Subcutaneous abdominal adipose tissue (tissue), 5 donors: ENCODE measurements around the gene MYH6.

Experiments
- H3K27ac ChIP-seq: one replicate; pipeline ENCODE4 v1.7.0; 2013; ENCODE audit warnings: low read depth, mild to moderate bottlenecking, inconsistent platforms, low read length, moderate library complexity
- H3K27me3 ChIP-seq, 5 donors: one replicate each; pipeline ENCODE4 v1.7.0; 2013; ENCODE audit warnings: low read length in 5 of 5, inconsistent platforms in 1 of 5; ENCODE audit not compliant: control insufficient read depth in 5 of 5, insufficient read depth in 4 of 5
- H3K36me3 ChIP-seq, 5 donors: one replicate each; pipeline ENCODE4 v1.7.0; 2013; ENCODE audit warnings: low read length in 5 of 5; ENCODE audit not compliant: control insufficient read depth in 5 of 5, insufficient read depth in 5 of 5
- H3K4me1 ChIP-seq, 5 donors: one replicate each; pipeline ENCODE4 v1.7.0; 2013; ENCODE audit warnings: low read length in 5 of 5, mild to moderate bottlenecking in 3 of 5, moderate library complexity in 1 of 5; ENCODE audit not compliant: control insufficient read depth in 5 of 5, insufficient read depth in 5 of 5
- H3K4me3 ChIP-seq, 5 donors: one replicate each; pipeline ENCODE4 v1.7.0; 2013; ENCODE audit warnings: low read length in 5 of 5, low read depth in 1 of 5
- H3K9ac ChIP-seq, 5 donors: one replicate each; pipeline ENCODE4 v1.7.0; 2013; ENCODE audit warnings: low read length in 5 of 5, mild to moderate bottlenecking in 4 of 5, moderate library complexity in 3 of 5
- H3K9me3 ChIP-seq, 5 donors: one replicate each; pipeline ENCODE4 v1.7.0; 2013; ENCODE audit warnings: low read length in 5 of 5; ENCODE audit not compliant: control insufficient read depth in 5 of 5
- donor health status: healthy.
- donor health status: healthy.
- donor health status: healthy.
- donor health status: healthy.
- donor health status: healthy.

MYH6 gene

GRCh38 chr14:23414254-23414653 lies 6.2 kb upstream of the MYH6 start:
- H3K4me1 ChIP-seq: no peaks in the 10 kb centered on the region
- H3K9me3 ChIP-seq: no peaks in the 10 kb centered on the region
- H3K36me3 ChIP-seq: no peaks in the 10 kb centered on the region
- H3K27ac ChIP-seq: no peak overlapping the region
- H3K27me3 ChIP-seq: peaks cover 0 to 10% (median 6%) of the 10 kb centered on the region in 5 donors
- H3K4me3 ChIP-seq: no peak overlapping the region
- H3K9ac ChIP-seq: no peak overlapping the region

DNA sequence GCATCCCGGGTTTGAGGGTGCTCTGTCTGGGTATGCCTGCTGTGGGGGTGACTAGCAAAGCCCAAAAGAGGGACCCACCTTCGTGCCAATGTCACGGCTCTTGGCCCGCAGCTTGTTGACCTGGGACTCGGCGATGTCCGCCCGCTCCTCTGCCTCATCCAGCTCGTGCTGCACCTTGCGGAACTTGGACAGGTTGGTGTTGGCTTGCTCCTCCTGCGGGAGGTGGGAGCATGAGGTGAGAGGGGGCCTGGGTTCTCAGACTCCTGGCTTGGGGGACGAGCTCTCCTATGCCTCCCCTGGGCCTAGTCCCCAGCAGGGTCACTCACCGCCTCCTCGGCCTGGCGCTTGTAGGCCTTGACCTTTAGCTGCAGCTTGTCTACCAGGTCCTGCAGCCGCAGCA lies 5.6 kb upstream of the MYH6 start:
- H3K4me1 ChIP-seq: no peaks in the 10 kb centered on the region
- H3K27me3 ChIP-seq: peaks cover 0 to 10% (median 5%) of the 10 kb centered on the region in 5 donors
- H3K4me3 ChIP-seq: no peak overlapping the region
- no peaks in the 10 kb centered on the region for H3K36me3 ChIP-seq
- no peak overlapping the region for H3K27ac ChIP-seq
- no peaks in the 10 kb centered on the region for H3K9me3 ChIP-seq
- no peak overlapping the region for H3K9ac ChIP-seq

GRCh38 chr14:23411563-23412525 lies 3.8 kb upstream of the MYH6 start:
- no peak overlapping the region for H3K27ac ChIP-seq

GRCh38 chr14:23409966-23410635 lies 2.0 kb upstream of the MYH6 start:
- no peak overlapping the region for H3K4me3 ChIP-seq
- no peak overlapping the region for H3K9ac ChIP-seq

More at GRCh38 chr14:23411563-23412525, 3.8 kb upstream of the MYH6 start:
- Histone ChIP-seq H3K4me3 (no peak overlapping the region), H3K27me3 (peaks cover 0 to 10% (median 5%) of the 10 kb centered on the region in 5 donors), H3K36me3 (no peaks in the 10 kb centered on the region), H3K4me1 (no peaks in the 10 kb centered on the region), H3K9me3 (no peaks in the 10 kb centered on the region), H3K9ac (no peak overlapping the region)

GRCh38 chr14:23409475-23409874 lies 1.4 kb upstream of the MYH6 start:
- Histone ChIP-seq H3K9me3 (no peaks in the 10 kb centered on the region), H3K36me3 (no peaks in the 10 kb centered on the region), H3K9ac (no peak overlapping the region), H3K27ac (no peak overlapping the region), H3K27me3 (peaks cover 6 to 26% (median 14%) of the 10 kb centered on the region in 5 donors), H3K4me1 (no peaks in the 10 kb centered on the region), H3K4me3 (no peak overlapping the region)

More at GRCh38 chr14:23409966-23410635, 2.0 kb upstream of the MYH6 start:
- no peaks in the 10 kb centered on the region for H3K4me1 ChIP-seq
- H3K27ac ChIP-seq: no peak overlapping the region
- H3K27me3 ChIP-seq: peaks cover 3 to 21% (median 14%) of the 10 kb centered on the region in 5 donors
- H3K36me3 ChIP-seq: no peaks in the 10 kb centered on the region
- H3K9me3 ChIP-seq: no peaks in the 10 kb centered on the region

DNA sequence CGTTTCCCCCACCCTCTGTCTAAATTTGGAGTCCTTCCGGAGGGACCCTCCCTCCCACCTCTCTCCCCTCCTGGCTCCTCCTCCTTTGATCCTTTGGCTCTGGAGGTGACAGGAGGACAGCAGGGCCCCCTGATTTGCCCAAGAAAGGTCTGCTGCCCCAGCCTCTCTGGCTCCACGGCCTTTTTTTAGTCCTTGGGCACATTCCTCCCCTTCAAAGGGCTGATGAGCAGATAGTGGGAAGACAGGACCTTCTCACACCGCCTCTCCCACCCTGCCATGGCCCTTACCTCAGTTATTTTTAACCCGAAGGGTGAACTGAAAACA lies 196 bp upstream of the MYH6 start:
- no peaks in the 10 kb centered on the region for H3K4me1 ChIP-seq
- peaks cover 7 to 29% (median 14%) of the 10 kb centered on the region in 5 donors for H3K27me3 ChIP-seq
- no peaks in the 10 kb centered on the region for H3K9me3 ChIP-seq
- H3K4me3 ChIP-seq: no peak overlapping the region
- no peaks in the 10 kb centered on the region for H3K36me3 ChIP-seq
- no peak overlapping the region for H3K27ac ChIP-seq
- no peak overlapping the region for H3K9ac ChIP-seq

DNA sequence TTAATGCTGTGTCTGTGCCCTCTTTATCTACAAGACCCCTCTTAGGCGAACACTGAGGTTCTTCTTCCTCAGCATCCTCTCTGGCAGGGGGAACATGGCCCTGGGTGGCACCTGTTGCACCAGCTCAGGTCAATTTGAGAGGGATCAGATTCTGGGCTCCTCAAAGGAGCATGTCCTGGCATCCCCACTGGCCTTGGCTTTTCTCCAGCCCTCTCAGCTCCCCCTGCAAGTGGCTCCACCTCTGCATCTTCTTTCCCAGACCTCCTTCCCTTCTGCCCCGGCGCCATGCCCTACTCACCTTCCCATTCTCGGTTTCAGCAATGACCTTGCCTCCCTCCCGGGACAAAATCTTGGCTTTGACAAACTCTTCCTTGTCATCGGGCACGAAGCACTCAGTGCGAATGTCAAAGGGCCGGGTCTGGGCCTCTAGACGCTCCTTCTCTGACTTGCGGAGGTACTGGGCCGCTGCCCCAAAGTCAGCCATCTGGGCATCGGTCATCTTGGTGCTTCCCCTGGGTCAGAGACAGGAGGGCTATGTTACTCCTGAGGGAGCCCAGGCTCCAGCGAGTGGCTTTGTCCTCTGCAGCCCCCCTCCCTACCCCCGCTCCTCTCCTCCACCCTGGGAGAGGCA lies 1.2 kb downstream of the MYH6 start:
- Histone ChIP-seq H3K27ac (no peak overlapping the region), H3K4me3 (no peak overlapping the region), H3K27me3 (peaks cover 2 to 36% (median 20%) of the 10 kb centered on the region in 5 donors), H3K4me1 (no peaks in the 10 kb centered on the region), H3K9me3 (no peaks in the 10 kb centered on the region), H3K9ac (no peak overlapping the region), H3K36me3 (no peaks in the 10 kb centered on the region)

DNA sequence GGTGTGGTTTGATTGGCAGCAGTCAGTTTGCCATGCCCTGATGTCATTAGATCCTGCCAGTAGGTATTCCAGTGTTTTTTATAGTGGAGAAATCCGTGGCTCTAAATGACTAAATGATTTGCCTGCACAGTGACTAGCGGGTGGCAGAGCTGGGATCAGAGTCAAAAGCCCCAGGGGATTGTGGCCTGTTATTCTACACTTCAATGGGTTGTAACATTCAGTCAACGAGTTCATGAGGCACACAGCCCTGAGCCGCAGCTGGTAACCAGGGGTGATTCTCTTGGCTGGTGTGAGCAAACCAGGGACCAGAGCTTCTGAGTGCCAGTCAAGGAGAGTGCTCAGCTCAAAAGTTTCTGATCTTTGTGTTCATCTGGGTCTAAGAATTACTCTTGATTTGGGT lies 1.8 kb downstream of the MYH6 start:
- Histone ChIP-seq H3K36me3 (no peaks in the 10 kb centered on the region), H3K27me3 (peaks cover 2 to 34% (median 20%) of the 10 kb centered on the region in 5 donors), H3K9me3 (no peaks in the 10 kb centered on the region), H3K4me1 (no peaks in the 10 kb centered on the region), H3K4me3 (no peak overlapping the region), H3K9ac (no peak overlapping the region), H3K27ac (no peak overlapping the region)

- no peak overlapping the region for H3K9ac ChIP-seq
- H3K27me3 ChIP-seq: peaks cover 2 to 34% (median 20%) of the 10 kb centered on the region in 5 donors
- no peaks in the 10 kb centered on the region for H3K9me3 ChIP-seq
- no peaks in the 10 kb centered on the region for H3K36me3 ChIP-seq
- H3K4me3 ChIP-seq: no peak overlapping the region
- H3K4me1 ChIP-seq: no peaks in the 10 kb centered on the region
- H3K27ac ChIP-seq: no peak overlapping the region
Measured at GRCh38 chr14:23405516-23406025, 2.5 kb downstream of the MYH6 start.
